GM18951 (cell line): ENCODE results near the gene VTI1A.
"Not testable (repeated sequence)": the region's sequence is repeated elsewhere in the genome, so short reads cannot be mapped to it uniquely, and the experiment has no call there.

Source experiments
- POLR2A ChIP-seq: IDR thresholded peaks from 4 replicates; pipeline ENCODE4 v1.6.1; 2011; ENCODE audit warnings: mild to moderate bottlenecking; ENCODE audit not compliant: insufficient read length, insufficient read depth; ENCODE audit errors: extremely low read depth
- in situ Hi-C: fragments of 300-500 bp; cut with MboI; formaldehyde crosslinking; loops from one replicate; pipeline ENCODE4 v1.12.0; 2022; ENCODE audit warnings: low sequenced_read_pairs, mixed read lengths, inconsistent platforms; ENCODE audit not compliant: unreplicated experiment

The VTI1A gene

GRCh38 chr10:112851181-112851580 is 404.2 kb downstream of the VTI1A start:
- TF ChIP-seq POLR2A: no peak
- in situ Hi-C loops: no loop called here

GRCh38 chr10:112851588-112852211 is 404.7 kb downstream of the VTI1A start:
- in situ Hi-C loops: no loop called here
- TF ChIP-seq POLR2A: no peak

- in situ Hi-C loops: no loop called here
- TF ChIP-seq POLR2A: no peak
Observed at GRCh38 chr10:112852306-112852705, 405.3 kb downstream of the VTI1A start.

GRCh38 chr10:112855134-112855533 is 408.1 kb downstream of the VTI1A start:
- no peak for TF ChIP-seq POLR2A
- in situ Hi-C loops: no loop called here

GRCh38 chr10:112857493-112857892 is 410.5 kb downstream of the VTI1A start:
- in situ Hi-C loops: no loop called here
- no peak for TF ChIP-seq POLR2A

GRCh38 chr10:112858986-112859651 is 412.1 kb downstream of the VTI1A start:
- no peak for TF ChIP-seq POLR2A
- in situ Hi-C loops: no loop called here

- TF ChIP-seq POLR2A: no peak
- in situ Hi-C loops: no loop called here
Observed at GRCh38 chr10:112859793-112860192, 412.8 kb downstream of the VTI1A start.

- in situ Hi-C loops: not testable (repeated sequence)
Observed at GRCh38 chr10:112863461-112863860, 416.4 kb downstream of the VTI1A start.
